ENCODE data around the gene SLC5A8.

SLC5A8 gene

DNA sequence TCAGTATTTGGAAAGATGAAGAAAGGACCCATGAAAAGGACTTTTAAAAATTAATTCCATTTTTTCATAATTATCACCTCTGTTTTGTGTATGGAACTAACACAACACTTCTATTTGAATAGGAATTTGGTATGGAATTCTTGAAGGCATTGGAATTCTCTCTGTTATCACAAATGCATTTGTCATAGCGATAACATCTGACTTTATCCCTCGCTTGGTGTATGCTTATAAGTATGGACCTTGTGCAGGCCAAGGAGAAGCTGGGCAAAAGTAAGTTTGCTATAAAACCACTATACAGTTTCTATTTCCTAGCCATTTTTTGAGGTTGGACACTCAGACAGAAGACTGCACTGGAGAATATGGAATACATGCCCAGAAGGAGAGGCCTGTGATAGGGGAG lies 98.6 kb downstream of the SLC5A8 start:
- no peaks in the 10 kb centered on the region for H3K27me3 ChIP-seq (ENCODE audit: control insufficient read depth in 5 of 5, insufficient read depth in 4 of 5, low read length in 5 of 5)

DNA sequence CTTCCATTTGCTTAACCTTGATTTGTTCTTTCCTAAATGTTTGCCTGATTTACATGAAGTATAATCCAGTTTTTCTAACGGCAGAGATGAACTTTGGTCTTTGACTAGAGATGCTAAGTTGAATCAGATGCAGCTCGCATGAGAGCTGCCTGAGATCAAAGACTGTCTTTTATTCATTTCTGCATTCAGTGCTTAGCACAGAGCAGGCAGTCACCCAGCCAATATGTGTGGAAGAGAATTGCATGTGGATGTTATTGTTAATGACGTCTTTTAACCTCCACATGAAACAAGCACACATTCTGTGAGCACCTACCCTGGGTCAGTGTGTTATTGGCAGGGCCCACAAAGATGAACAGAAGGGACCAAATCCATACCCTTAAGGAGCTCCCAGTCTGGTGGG lies 99.2 kb downstream of the SLC5A8 start:
- no peak overlapping the region for H3K9ac ChIP-seq (ENCODE audit: low read length in 5 of 5)
- H3K36me3 ChIP-seq (ENCODE audit: control insufficient read depth in 5 of 5, insufficient read depth in 5 of 5, low read length in 5 of 5) = peaks cover 0 to 2% (median 0%) of the 10 kb centered on the region in 5 donors
- no peak overlapping the region for H3K27ac ChIP-seq (ENCODE audit: low read depth, low read length)
- H3K27me3 ChIP-seq (ENCODE audit: control insufficient read depth in 5 of 5, insufficient read depth in 4 of 5, low read length in 5 of 5) = no peaks in the 10 kb centered on the region
- no peak overlapping the region for H3K4me3 ChIP-seq (ENCODE audit: low read depth in 1 of 5, low read length in 5 of 5)
- peaks cover 0 to 6% (median 0%) of the 10 kb centered on the region in 5 donors for H3K9me3 ChIP-seq (ENCODE audit: control insufficient read depth in 5 of 5, low read length in 5 of 5)
- no peaks in the 10 kb centered on the region for H3K4me1 ChIP-seq (ENCODE audit: control insufficient read depth in 5 of 5, insufficient read depth in 5 of 5, low read length in 5 of 5)

More for the DNA sequence above, 98.6 kb downstream of the SLC5A8 start:
- Histone ChIP-seq H3K4me3 (ENCODE audit: low read depth in 1 of 5, low read length in 5 of 5) (no peak overlapping the region), H3K27ac (ENCODE audit: low read depth, low read length) (no peak overlapping the region), H3K9me3 (ENCODE audit: control insufficient read depth in 5 of 5, low read length in 5 of 5) (peaks cover 0 to 6% (median 0%) of the 10 kb centered on the region in 5 donors), H3K9ac (ENCODE audit: low read length in 5 of 5) (no peak overlapping the region), H3K36me3 (ENCODE audit: control insufficient read depth in 5 of 5, insufficient read depth in 5 of 5, low read length in 5 of 5) (peaks cover 0 to 2% (median 0%) of the 10 kb centered on the region in 5 donors), H3K4me1 (ENCODE audit: control insufficient read depth in 5 of 5, insufficient read depth in 5 of 5, low read length in 5 of 5) (no peaks in the 10 kb centered on the region)

DNA sequence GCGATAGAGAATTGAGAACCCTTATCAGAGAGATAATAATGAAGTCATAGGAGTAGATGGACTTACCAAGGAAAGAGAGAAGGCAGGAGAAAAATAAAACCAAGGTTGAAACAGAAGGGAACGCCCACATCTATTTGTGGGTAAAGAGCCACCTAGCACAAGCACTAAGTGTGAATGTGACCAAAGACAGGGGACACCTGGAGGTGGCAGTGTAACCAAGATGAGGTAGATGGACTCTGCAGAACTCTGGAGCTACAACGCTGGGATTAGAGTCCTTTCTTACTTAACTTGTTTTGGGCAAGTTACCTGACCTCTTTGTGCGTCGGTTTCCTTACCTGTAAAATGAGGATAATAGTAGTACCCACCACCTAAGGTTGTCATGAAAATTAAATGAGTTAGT lies 101.9 kb downstream of the SLC5A8 start:
- H3K36me3 ChIP-seq (ENCODE audit: control insufficient read depth in 5 of 5, insufficient read depth in 5 of 5, low read length in 5 of 5) = no peaks in the 10 kb centered on the region
- peaks cover 0 to 9% (median 0%) of the 10 kb centered on the region in 5 donors for H3K9me3 ChIP-seq (ENCODE audit: control insufficient read depth in 5 of 5, low read length in 5 of 5)
- H3K9ac ChIP-seq (ENCODE audit: low read length in 5 of 5) = no peak overlapping the region
- H3K4me3 ChIP-seq (ENCODE audit: low read depth in 1 of 5, low read length in 5 of 5) = no peak overlapping the region
- no peaks in the 10 kb centered on the region for H3K27me3 ChIP-seq (ENCODE audit: control insufficient read depth in 5 of 5, insufficient read depth in 4 of 5, low read length in 5 of 5)
- H3K4me1 ChIP-seq (ENCODE audit: control insufficient read depth in 5 of 5, insufficient read depth in 5 of 5, low read length in 5 of 5) = no peaks in the 10 kb centered on the region
- no peak overlapping the region for H3K27ac ChIP-seq (ENCODE audit: low read depth, low read length)

DNA sequence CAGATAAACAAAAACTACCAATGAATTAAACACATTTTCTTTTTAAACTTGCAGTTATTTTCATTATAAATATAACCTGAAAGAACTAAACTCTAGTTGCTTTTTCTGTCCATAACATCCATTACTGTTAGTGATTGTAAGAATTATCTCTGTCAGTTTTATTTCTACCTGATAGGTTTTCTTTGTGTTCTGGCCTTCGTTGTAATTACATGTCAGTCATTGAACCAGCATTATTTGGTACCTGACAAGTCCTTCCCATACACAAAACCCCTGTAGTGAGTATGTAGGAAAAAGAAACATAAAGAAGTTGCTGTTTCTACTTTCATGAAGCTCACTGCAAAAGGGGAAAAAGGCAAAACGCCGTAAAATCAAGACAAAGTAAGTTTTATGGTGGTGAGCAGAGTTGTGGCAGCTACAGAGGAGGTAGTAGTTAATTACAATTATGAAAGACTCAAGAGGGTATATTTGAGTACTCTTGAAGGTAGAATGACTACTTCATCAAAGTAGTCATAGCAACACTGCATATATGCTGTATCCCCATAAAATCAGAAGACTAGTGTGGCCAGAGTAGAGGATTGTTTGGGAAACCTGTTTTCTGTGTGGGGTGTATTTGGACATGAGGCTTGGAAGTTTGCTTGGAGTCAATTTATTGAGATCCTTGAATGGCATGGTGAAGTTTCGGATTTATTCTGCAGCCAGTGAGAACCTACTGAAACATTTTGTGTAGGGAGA lies 102.8 kb downstream of the SLC5A8 start:
- Histone ChIP-seq H3K27me3 (ENCODE audit: control insufficient read depth in 5 of 5, insufficient read depth in 4 of 5, low read length in 5 of 5) (no peaks in the 10 kb centered on the region), H3K9me3 (ENCODE audit: control insufficient read depth in 5 of 5, low read length in 5 of 5) (peaks cover 0 to 9% (median 0%) of the 10 kb centered on the region in 5 donors), H3K9ac (ENCODE audit: low read length in 5 of 5) (no peak overlapping the region), H3K4me3 (ENCODE audit: low read depth in 1 of 5, low read length in 5 of 5) (no peak overlapping the region), H3K36me3 (ENCODE audit: control insufficient read depth in 5 of 5, insufficient read depth in 5 of 5, low read length in 5 of 5) (no peaks in the 10 kb centered on the region), H3K27ac (ENCODE audit: low read depth, low read length) (no peak overlapping the region), H3K4me1 (ENCODE audit: control insufficient read depth in 5 of 5, insufficient read depth in 5 of 5, low read length in 5 of 5) (no peaks in the 10 kb centered on the region)

Measured in subcutaneous abdominal adipose tissue (tissue), 5 donors.